Testis (tissue), 2 donors: Measurements from ENCODE around the gene EXOC3L1.

Experiments
- CTCF ChIP-seq, 3 experiments: fragments of 450-650 bp in 2 of 3; fragments of 200-600 bp in 1 of 3; sonication (generic) in 1 of 3; IDR thresholded peaks; one replicate each; pipeline ENCODE4 v1.5.1; 2016 to 2019; ENCODE audit warnings: antibody characterized with exemption in 3 of 3, mild to moderate bottlenecking in 2 of 3, moderate library complexity in 1 of 3
- POLR2A ChIP-seq: fragments of 450-650 bp; IDR thresholded peaks from one replicate; pipeline ENCODE4 v1.6.1; 2017; ENCODE audit warnings: antibody characterized with exemption, mild to moderate bottlenecking, moderate library complexity

DNA sequence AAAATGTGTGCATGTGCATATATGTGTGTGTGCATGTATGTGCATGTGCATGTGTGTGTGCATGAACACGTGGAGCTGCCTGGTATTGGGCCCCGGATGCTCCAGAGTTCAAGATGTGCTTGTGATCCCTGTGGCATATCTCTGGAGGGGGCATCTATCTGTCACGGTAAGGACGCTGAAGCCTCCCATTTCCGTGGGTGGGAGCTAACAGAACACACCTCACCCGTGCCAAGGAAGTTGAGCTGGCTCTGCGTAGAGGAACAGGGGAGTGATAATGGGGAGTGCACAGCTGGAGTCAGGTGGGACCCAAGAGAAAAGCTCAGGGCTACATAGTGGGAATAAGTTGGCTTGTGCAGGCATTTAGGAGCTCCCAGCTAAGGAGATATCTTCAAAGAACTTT lies 21.7 kb upstream of the EXOC3L1 start:
- TF ChIP-seq POLR2A (no peak), CTCF (IDR thresholded peaks at IDR 0.05) (no peak)
